ENCODE results near the gene LRRC8B. TPM values are rescaled to one million over a fixed set of nuclear protein-coding genes. Genes with fewer than 3 reads are reported as not detected.

The LRRC8B gene
- polyA plus RNA-seq, 2 of the 4 experiments (the other 2 are of a cell fraction), result 3.2 to 10.3 TPM

GRCh38 chr1:89553157-89553556 lies 28.5 kb downstream of the LRRC8B start:
- DNase-seq (ENCODE audit: low read depth in 1 of 2, low spot score in 1 of 2), result no peak
- 97% methylated on average over 1 of the region's 1 CpG for WGBS (ENCODE audit: missing lambda C conversion rate)
- H3K4me2 ChIP-seq, result peak overlapping the region; percentile 68; the same call in 2 of the 3 replicates
- ChIA-PET POLR2A (no interaction called here), CTCF (no interaction called here)
- H3K4me3 ChIP-seq, result no peak overlapping the region
- no peak for TF ChIP-seq BHLHE40 (IDR thresholded peaks at IDR 0.05; ENCODE audit: low read depth, low read length)
- TF ChIP-seq, protein P1, sequence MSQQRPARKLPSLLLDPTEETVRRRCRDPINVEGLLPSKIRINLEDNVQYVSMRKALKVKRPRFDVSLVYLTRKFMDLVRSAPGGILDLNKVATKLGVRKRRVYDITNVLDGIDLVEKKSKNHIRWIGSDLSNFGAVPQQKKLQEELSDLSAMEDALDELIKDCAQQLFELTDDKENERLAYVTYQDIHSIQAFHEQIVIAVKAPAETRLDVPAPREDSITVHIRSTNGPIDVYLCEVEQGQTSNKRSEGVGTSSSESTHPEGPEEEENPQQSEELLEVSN (IDR thresholded peaks at IDR 0.05; ENCODE audit: borderline replicate concordance, low read depth), result no peak
- no peak for TF ChIP-seq HOXA7 (CRISPR knock-in tag; IDR thresholded peaks at IDR 0.05)
- no peak for TF ChIP-seq POLR2A (IDR thresholded peaks at IDR 0.05; ENCODE audit: low read length)
- no peak for TF ChIP-seq NR3C1 (IDR thresholded peaks at IDR 0.05)
- TF ChIP-seq, protein P2, sequence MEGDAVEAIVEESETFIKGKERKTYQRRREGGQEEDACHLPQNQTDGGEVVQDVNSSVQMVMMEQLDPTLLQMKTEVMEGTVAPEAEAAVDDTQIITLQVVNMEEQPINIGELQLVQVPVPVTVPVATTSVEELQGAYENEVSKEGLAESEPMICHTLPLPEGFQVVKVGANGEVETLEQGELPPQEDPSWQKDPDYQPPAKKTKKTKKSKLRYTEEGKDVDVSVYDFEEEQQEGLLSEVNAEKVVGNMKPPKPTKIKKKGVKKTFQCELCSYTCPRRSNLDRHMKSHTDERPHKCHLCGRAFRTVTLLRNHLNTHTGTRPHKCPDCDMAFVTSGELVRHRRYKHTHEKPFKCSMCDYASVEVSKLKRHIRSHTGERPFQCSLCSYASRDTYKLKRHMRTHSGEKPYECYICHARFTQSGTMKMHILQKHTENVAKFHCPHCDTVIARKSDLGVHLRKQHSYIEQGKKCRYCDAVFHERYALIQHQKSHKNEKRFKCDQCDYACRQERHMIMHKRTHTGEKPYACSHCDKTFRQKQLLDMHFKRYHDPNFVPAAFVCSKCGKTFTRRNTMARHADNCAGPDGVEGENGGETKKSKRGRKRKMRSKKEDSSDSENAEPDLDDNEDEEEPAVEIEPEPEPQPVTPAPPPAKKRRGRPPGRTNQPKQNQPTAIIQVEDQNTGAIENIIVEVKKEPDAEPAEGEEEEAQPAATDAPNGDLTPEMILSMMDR (IDR thresholded peaks at IDR 0.05), result no peak
- TF ChIP-seq RCOR1 (IDR thresholded peaks at IDR 0.05; ENCODE audit: low read depth, low read length), result no peak
- TF ChIP-seq HOXB5 (CRISPR knock-in tag; IDR thresholded peaks at IDR 0.05), result no peak
- TF ChIP-seq CBX8 (IDR thresholded peaks at IDR 0.05), result no peak
- TF ChIP-seq JUNB (IDR thresholded peaks at IDR 0.05), result no peak
- TF ChIP-seq REST (IDR thresholded peaks at IDR 0.05), result no peak
- H3K4me1 ChIP-seq, result peaks cover 15% of the 10 kb centered on the region; the same call in 2 of the 3 replicates
- ATAC-seq, result no peak
- FAIRE-seq, result no peak
- H3K27ac ChIP-seq, result peak overlapping the region in 1 of 2 experiments; percentile 31; a peak in 1 of 6 replicates
- H3K9me3 ChIP-seq, result no peaks in the 10 kb centered on the region

- Histone ChIP-seq H3K27ac (no peak overlapping the region), H3K4me2 (no peak overlapping the region), H3K9me3 (no peaks in the 10 kb centered on the region), H3K4me1 (peaks cover 11% of the 10 kb centered on the region; the same call in 2 of the 3 replicates), H3K4me3 (no peak overlapping the region)
- DNase-seq (ENCODE audit: low read depth in 1 of 2, low spot score in 1 of 2) (no peak), FAIRE-seq (no peak), ATAC-seq (no peak)
- TF ChIP-seq EHMT2 (IDR thresholded peaks at IDR 0.05; ENCODE audit: low read depth) (no peak), CBX8 (IDR thresholded peaks at IDR 0.05) (no peak)
- TF ChIP-seq, protein P3, sequence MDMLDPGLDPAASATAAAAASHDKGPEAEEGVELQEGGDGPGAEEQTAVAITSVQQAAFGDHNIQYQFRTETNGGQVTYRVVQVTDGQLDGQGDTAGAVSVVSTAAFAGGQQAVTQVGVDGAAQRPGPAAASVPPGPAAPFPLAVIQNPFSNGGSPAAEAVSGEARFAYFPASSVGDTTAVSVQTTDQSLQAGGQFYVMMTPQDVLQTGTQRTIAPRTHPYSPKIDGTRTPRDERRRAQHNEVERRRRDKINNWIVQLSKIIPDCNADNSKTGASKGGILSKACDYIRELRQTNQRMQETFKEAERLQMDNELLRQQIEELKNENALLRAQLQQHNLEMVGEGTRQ (IDR thresholded peaks at IDR 0.05), result no peak
- ChIA-PET POLR2A (no interaction called here), CTCF (no interaction called here)
- WGBS (ENCODE audit: missing lambda C conversion rate), result 53% methylated on average over 2 of the region's 2 CpGs
These were observed 30.9 kb downstream of the LRRC8B start for GRCh38 chr1:89555550-89555949.

DNA sequence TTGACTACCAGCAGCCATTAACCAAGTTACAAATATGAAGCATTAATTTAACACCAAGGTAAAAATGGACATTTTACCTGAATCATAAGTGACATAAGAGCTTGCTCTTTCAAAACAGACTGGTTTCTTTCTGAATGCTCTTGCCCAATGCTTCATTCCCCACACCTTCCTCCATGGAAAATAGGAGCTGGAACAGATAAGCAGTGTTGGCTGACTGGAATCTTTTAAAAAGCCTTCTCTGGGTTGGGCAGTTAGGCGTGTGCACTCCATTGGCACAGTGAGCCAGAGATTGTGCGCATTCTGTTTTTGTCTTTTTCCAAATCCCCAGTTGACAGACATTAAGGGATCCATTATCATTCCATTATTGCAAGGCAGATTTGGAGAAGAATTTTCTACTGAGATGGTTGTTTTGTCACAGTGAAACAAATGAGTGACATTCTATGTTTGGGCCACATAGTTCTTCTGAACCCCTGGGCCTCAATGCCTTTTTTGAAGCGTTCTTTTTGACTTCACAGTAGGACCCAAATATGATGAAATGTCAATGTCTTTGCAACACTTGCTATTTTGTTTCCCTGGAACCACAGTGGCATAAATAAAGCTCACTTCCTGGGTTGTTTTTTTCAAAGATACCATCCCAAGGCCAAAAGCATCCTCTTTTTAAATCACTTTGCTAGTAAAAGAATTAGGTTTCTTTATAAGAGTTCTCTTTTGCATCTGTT lies 32.3 kb downstream of the LRRC8B start:
- no peak overlapping the region for H3K4me2 ChIP-seq
- H3K4me1 ChIP-seq, result peaks cover 11% of the 10 kb centered on the region; the same call in 2 of the 3 replicates
- 98% methylated on average over 3 of the region's 3 CpGs for WGBS (ENCODE audit: missing lambda C conversion rate)
- CTCF ChIA-PET, result interaction anchor here (0.7 kb wide), 1 partner anchor 41 kb away, joined by 3 read pairs; no protein-coding TSS in a partner anchor
- H3K27ac ChIP-seq, result no peak overlapping the region
- ATAC-seq (no peak), FAIRE-seq (no peak), DNase-seq (ENCODE audit: low read depth in 1 of 2, low spot score in 1 of 2) (no peak)
- POLR2A ChIA-PET, result no interaction called here
- no peaks in the 10 kb centered on the region for H3K9me3 ChIP-seq
- no peak for TF ChIP-seq RARB (CRISPR knock-in tag; IDR thresholded peaks at IDR 0.05)
- TF ChIP-seq GATA3 (IDR thresholded peaks at IDR 0.05; ENCODE audit: borderline replicate concordance), result no peak
- TF ChIP-seq NPAS2 (CRISPR knock-in tag; IDR thresholded peaks at IDR 0.05; ENCODE audit: borderline replicate concordance), result no peak
- H3K4me3 ChIP-seq, result no peak overlapping the region

Measured in A549 (cell line).